Activated CD4-positive, alpha-beta T cell treated with anti-CD3 and anti-CD28 coated beads, Interleukin-2, amount 10 ng/mL, durations not matched to agents 7 days and 5 days (primary cell): ENCODE measurements around the gene HTR3D. TPM values are rescaled to one million over a fixed set of nuclear protein-coding genes. Genes with fewer than 3 reads are reported as not detected.

Source experiments
- CTCF ChIA-PET: fragments of 350-600 bp; sonication (Branson Sonifier 250); formaldehyde crosslinking; loops from one replicate; lab custom pipeline; 2021; ENCODE audit warnings: antibody characterized with exemption; lab: Charles Lee
- POLR2A ChIA-PET: fragments of 350-600 bp; sonication (Branson Sonifier 250); formaldehyde crosslinking; loops from one replicate; lab custom pipeline; 2021; ENCODE audit warnings: antibody characterized with exemption; lab: Charles Lee
- DNase-seq: peaks from one replicate; pipeline ENCODE4 v3.0.0-alpha.2; 2020
- H3K27ac Mint-ChIP-seq: one replicate; pipeline ENCODE4 v1.8.0; 2021; ENCODE audit warnings: mild to moderate bottlenecking, moderate library complexity, mixed read lengths
- H3K27me3 Mint-ChIP-seq: one replicate; pipeline ENCODE4 v1.8.0; 2021; ENCODE audit warnings: mixed read lengths
- H3K36me3 Mint-ChIP-seq: one replicate; pipeline ENCODE4 v1.8.0; 2021; ENCODE audit warnings: low read depth, mixed read lengths
- H3K4me1 Mint-ChIP-seq: one replicate; pipeline ENCODE4 v1.8.0; 2021; ENCODE audit warnings: mixed read lengths
- H3K4me3 Mint-ChIP-seq: one replicate; pipeline ENCODE4 v1.8.0; 2021; ENCODE audit warnings: mild to moderate bottlenecking, moderate library complexity, mixed read lengths
- H3K9me3 Mint-ChIP-seq: one replicate; pipeline ENCODE4 v1.8.0; 2021; ENCODE audit warnings: mixed read lengths
- total RNA-seq, 2 experiments: library from RNA; stranded (reverse); gene quantifications; one replicate each; pipeline ENCODE4 v1.2.3, GENCODE V29; 2021

The HTR3D gene
- total RNA-seq, 2 experiments from 2014 or later: not detected

- Mint-ChIP-seq H3K4me3 (no peak overlapping the region), H3K27ac (no peak overlapping the region), H3K36me3 (peaks cover 12% of the 10 kb centered on the region), H3K9me3 (peaks cover 15% of the 10 kb centered on the region), H3K27me3 (no peaks in the 10 kb centered on the region), H3K4me1 (peaks cover 16% of the 10 kb centered on the region)
- DNase-seq: no peak
- ChIA-PET CTCF (no interaction called here), POLR2A (no interaction called here)
These were observed 50.9 kb downstream of the HTR3D start for GRCh38 chr3:184082465-184082864.

- Mint-ChIP-seq H3K9me3 (peaks cover 18% of the 10 kb centered on the region), H3K36me3 (peaks cover 12% of the 10 kb centered on the region)
- POLR2A ChIA-PET: no interaction called here
These were observed 53.9 kb downstream of the HTR3D start for GRCh38 chr3:184085389-184085852.

More at GRCh38 chr3:184085389-184085852, 53.9 kb downstream of the HTR3D start:
- no peak for DNase-seq
- H3K27me3 Mint-ChIP-seq: no peaks in the 10 kb centered on the region
- H3K4me3 Mint-ChIP-seq: no peak overlapping the region
- peak overlapping the region; percentile 21 for H3K27ac Mint-ChIP-seq
- H3K4me1 Mint-ChIP-seq: peaks cover 16% of the 10 kb centered on the region
- CTCF ChIA-PET: interaction anchor here (0.6 kb wide), 1 partner anchor 11 kb away, joined by 4 read pairs; the partner anchor contains the start of gene HTR3E

Other genes with a start within 250 kb of the HTR3D start
- 1 to 10 TPM in 1 of 2 experiments, under 1 TPM in 1; 0.83 to 1.8 TPM for gene MAP6D1, start 206.2 kb upstream of the HTR3D start, total RNA-seq
- gene PARL, start 146.9 kb upstream of the HTR3D start, total RNA-seq: 10 to 100 TPM; 40.7 to 41.4 TPM
- gene ABCC5, start 13.9 kb upstream of the HTR3D start, total RNA-seq: 10 to 100 TPM; 19.0 to 19.2 TPM
- not detected for gene HTR3C, start 21.3 kb downstream of the HTR3D start, total RNA-seq
- gene HTR3E, start 65.3 kb downstream of the HTR3D start, total RNA-seq: not detected
- 10 to 100 TPM; 53.0 to 60.0 TPM for gene EIF2B5, start 103.6 kb downstream of the HTR3D start, total RNA-seq
- gene DVL3, start 123.6 kb downstream of the HTR3D start, total RNA-seq: 10 to 100 TPM; 35.0 to 36.3 TPM
- 100 to 1,000 TPM; 222 to 223 TPM for gene AP2M1, start 143.1 kb downstream of the HTR3D start, total RNA-seq
- gene ABCF3, start 154.5 kb downstream of the HTR3D start, total RNA-seq: 10 to 100 TPM; 62.2 to 64.4 TPM
- not detected for gene VWA5B2, start 197.8 kb downstream of the HTR3D start, total RNA-seq
- gene ALG3, start 217.2 kb downstream of the HTR3D start, total RNA-seq: 10 to 100 TPM; 43.2 to 45.7 TPM
- gene EEF1AKMT4, start 217.9 kb downstream of the HTR3D start, total RNA-seq: 1 to 10 TPM; 4.2 to 4.7 TPM
- gene CAMK2N2, start 229.8 kb downstream of the HTR3D start, total RNA-seq: not detected
- not detected for gene ECE2, start 244.3 kb downstream of the HTR3D start, total RNA-seq